Spleen (tissue), 7 donors: ENCODE measurements around the gene METTL9.
"Not testable (repeated sequence)": the region's sequence is repeated elsewhere in the genome, so short reads cannot be mapped to it uniquely, and the experiment has no call there.

Experiments
- POLR2A ChIP-seq, 3 donors: fragments of 450-650 bp; IDR thresholded peaks; one replicate each; pipeline ENCODE4 v1.5.1; 2017; ENCODE audit warnings: antibody characterized with exemption in 3 of 3, mild to moderate bottlenecking in 1 of 3
- POLR2AphosphoS5 ChIP-seq, 3 donors: sonication (generic); formaldehyde crosslinking; IDR thresholded peaks; one replicate each; pipeline ENCODE4 v1.5.1; 2017; ENCODE audit warnings: antibody characterized with exemption in 3 of 3
- TF ChIP-seq, protein P1 (sequence below), 11 experiments: fragments of 200-600 bp in 7 of 11; fragments of 450-650 bp in 4 of 11; sonication (generic) in 4 of 11; IDR thresholded peaks in 8 of 11; conservative IDR thresholded peaks in 3 of 11; 1 replicate in 7 of 11; 2 replicates in 4 of 11; pipeline versions ENCODE4 v1.4.0 to v1.8.0; 2016 to 2021; ENCODE audit warnings: antibody characterized with exemption in 11 of 11, inconsistent platforms in 4 of 11, mild to moderate bottlenecking in 1 of 11
- donor health status: DM: no; HTN: no; CAD: no; lungs with moderate emphysema.
- donor health status: DM: no; HTN: no; CAD: no.
- donor health status: DM: no; HTN: no; CAD: no.

DNA sequence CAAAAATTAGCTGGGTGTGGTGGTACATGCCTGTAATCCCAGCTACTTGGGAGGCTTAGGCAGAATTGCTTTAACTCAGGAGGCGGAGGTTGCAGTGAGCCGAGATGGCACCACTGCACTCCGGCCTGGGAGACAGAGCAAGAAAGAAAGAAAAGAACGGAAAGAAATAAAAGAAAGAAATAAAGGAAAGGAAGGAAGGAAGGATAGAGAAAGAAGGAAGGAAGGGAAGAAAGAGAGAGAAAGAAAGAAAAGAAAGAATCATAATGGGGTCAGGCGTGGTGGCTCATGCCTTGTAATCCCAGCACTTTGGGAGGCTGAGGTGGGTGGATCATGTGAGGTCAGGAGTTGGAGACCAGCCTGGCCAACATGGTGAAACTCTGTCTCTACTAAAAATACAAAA, 10.8 kb upstream of the METTL9 start:
- TF ChIP-seq, protein P1, sequence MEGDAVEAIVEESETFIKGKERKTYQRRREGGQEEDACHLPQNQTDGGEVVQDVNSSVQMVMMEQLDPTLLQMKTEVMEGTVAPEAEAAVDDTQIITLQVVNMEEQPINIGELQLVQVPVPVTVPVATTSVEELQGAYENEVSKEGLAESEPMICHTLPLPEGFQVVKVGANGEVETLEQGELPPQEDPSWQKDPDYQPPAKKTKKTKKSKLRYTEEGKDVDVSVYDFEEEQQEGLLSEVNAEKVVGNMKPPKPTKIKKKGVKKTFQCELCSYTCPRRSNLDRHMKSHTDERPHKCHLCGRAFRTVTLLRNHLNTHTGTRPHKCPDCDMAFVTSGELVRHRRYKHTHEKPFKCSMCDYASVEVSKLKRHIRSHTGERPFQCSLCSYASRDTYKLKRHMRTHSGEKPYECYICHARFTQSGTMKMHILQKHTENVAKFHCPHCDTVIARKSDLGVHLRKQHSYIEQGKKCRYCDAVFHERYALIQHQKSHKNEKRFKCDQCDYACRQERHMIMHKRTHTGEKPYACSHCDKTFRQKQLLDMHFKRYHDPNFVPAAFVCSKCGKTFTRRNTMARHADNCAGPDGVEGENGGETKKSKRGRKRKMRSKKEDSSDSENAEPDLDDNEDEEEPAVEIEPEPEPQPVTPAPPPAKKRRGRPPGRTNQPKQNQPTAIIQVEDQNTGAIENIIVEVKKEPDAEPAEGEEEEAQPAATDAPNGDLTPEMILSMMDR (IDR thresholded peaks at IDR 0.05 in 8 of 11, conservative IDR thresholded peaks at IDR 0.05 in 3 of 11): not testable (repeated sequence)
- not testable (repeated sequence) for TF ChIP-seq POLR2AphosphoS5, POLR2A (IDR thresholded peaks at IDR 0.05)
